ENCODE data around the gene SELENBP1. TPM values are rescaled to one million over a fixed set of nuclear protein-coding genes. Genes with fewer than 3 reads are reported as not detected.

SELENBP1 gene
- total RNA-seq, 2 donors from 2014 or later: 41.7 to 43.6 TPM

- H3K27ac ChIP-seq: peak overlapping the region; percentile 89 to 91
- no peaks in the 10 kb centered on the region for H3K27me3 ChIP-seq
- H3K4me3 ChIP-seq: peak overlapping the region; percentile 63 to 73
- H3K36me3 ChIP-seq: peaks cover 25% of the 10 kb centered on the region
- DNase-seq (ENCODE audit: low spot score): no peak
- H3K9me3 ChIP-seq: no peaks in the 10 kb centered on the region
- TF ChIP-seq CTCF (IDR thresholded peaks at IDR 0.05): no peak
- peaks cover 0 to 17% of the 10 kb centered on the region in 2 donors for H3K4me1 ChIP-seq
Observed at GRCh38 chr1:151347523-151348246, 24.8 kb downstream of the SELENBP1 start.

DNA sequence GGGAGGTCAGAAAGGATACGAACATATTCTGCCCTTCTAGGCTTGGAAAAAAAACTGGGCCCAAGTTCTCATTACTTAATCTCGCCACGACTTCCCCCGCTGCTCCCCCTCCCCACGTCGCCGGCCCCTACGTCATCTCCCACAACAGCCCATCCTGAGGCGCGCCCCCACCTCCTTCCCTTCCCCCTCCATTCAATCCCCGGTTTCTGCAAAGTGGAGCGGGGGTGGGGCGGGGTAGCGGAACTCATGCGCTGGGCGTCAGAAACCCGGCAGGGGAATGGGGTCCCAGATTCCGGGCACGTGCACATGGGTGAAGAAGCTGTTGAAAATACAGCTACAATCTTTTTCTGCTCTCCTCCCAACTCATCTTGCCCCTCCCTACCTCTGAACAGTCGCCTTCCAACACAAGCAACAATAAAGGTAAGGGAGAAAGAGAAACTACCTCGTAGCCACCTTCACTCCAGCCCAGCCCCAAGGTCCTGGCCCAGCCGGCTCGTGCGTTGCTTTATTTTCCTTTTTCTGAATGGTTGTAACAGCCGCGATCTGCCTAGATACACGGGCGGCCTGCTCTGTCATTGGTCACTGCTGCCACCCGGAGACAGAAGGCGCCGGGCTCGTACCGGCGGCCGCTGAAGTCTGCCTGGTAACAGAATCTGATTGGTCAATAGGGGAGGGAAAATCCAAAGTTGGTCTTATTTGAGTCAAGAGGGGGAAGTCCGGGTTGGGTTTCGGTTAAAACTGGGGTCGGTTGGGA is 25.6 kb downstream of the SELENBP1 start, which contains the start of gene RFX5:
Gene RFX5 (minus strand): TSS at position 484 of the 754 bp plus-strand sequence. CDS start 932 bp downstream, outside the sequence.
- H3K27me3 ChIP-seq: no peaks in the 10 kb centered on the region
- H3K27ac ChIP-seq: peak within 1 kb of the TSS; percentile 89 to 91
- H3K4me1 ChIP-seq: peaks cover 0 to 17% of the 10 kb centered on the region in 2 donors
- TF ChIP-seq CTCF (IDR thresholded peaks at IDR 0.05): no peak
- peaks cover 30% of the 10 kb centered on the region for H3K36me3 ChIP-seq
- no peaks in the 10 kb centered on the region for H3K9me3 ChIP-seq
- peak within 1 kb of the TSS; percentile 63 to 73 for H3K4me3 ChIP-seq
- peak; percentile 98 for DNase-seq (ENCODE audit: low spot score)

DNA sequence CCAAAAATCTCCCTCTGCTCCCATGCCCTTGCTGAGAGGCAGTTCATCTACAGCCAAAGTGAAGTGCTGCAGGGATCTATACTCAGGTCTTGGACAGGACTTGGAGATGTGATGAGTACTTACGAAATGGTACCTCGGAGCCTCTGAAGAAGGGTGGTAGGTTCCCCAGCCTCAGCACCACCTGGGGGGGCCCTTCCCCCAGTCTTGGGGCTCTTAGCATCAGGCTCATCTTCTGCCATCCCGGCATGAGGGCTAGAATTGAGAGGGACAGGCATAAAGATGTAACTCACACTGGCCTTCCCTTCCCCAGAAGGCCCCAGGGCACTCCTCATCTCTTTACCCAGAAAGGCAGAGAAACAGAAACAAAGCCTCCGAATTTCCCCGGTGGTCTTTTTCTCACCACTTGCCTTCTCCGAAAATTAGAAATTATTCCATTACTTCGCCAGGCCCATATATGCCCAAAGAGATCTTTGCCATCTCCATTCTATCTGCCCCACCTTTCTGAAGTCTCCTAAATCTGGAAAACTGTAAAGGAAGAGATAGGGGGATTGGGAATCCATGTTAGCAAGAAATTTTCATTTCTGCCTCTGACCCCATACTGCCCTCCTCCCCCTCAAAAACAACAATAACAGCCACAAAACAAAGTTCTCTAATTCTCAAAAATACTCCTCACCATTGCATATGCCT is 26.3 kb downstream of the SELENBP1 start:
- no peak for TF ChIP-seq CTCF (IDR thresholded peaks at IDR 0.05)
- no peaks in the 10 kb centered on the region for H3K9me3 ChIP-seq
- H3K36me3 ChIP-seq: peaks cover 34% of the 10 kb centered on the region
- H3K4me1 ChIP-seq: peaks cover 0 to 17% of the 10 kb centered on the region in 2 donors
- no peaks in the 10 kb centered on the region for H3K27me3 ChIP-seq
- H3K27ac ChIP-seq: peak overlapping the region; percentile 89 to 91
- H3K4me3 ChIP-seq: peak overlapping the region; percentile 63 to 73
- DNase-seq (ENCODE audit: low spot score): no peak

DNA sequence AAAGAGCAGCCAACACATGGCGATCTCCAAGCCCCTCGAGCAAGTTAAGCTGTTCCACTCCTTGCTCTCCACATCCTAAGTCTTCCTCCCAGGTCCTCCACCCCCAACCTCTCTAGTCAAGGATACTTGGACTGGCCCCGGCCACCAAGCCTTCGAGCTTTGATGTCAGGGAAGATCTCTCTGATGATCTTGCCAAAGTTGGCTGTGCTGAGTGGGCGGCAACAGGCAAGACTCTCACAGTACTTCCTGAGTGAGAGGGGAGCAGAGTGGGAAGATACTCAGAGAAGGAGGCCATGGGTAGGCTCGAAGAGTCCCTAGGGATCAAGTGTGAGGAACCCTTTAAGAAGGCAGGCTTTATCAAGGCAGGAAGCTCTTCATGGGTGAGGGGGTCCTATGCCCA is 28.2 kb downstream of the SELENBP1 start:
- no peak for DNase-seq (ENCODE audit: low spot score)
- peaks cover 34% of the 10 kb centered on the region for H3K36me3 ChIP-seq
- no peak for TF ChIP-seq CTCF (IDR thresholded peaks at IDR 0.05)
- no peak overlapping the region for H3K4me3 ChIP-seq
- no peak overlapping the region for H3K27ac ChIP-seq
- H3K27me3 ChIP-seq: no peaks in the 10 kb centered on the region
- peaks cover 0 to 22% of the 10 kb centered on the region in 2 donors for H3K4me1 ChIP-seq
- H3K9me3 ChIP-seq: no peaks in the 10 kb centered on the region

DNA sequence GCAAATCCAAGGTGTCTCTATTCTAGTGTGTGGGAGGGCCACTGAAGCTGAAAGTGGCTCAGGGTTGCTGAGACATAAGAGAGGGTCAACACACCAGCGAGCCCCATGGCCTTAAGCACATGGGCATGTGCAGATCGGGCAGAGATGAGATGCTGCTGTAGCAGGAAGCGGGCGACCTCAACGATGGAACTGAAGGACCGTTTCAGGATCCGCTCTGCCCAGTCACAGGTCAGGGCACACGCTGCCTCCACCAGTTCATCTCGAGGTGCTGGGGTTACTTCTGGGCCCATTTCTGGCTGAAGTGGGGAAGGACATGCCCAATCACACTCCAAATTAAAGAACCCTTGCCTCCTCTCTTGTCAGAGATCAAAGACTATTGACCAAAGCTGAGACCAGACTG is 28.9 kb downstream of the SELENBP1 start:
- peaks cover 34% of the 10 kb centered on the region for H3K36me3 ChIP-seq
- H3K4me1 ChIP-seq: peaks cover 0 to 22% of the 10 kb centered on the region in 2 donors
- no peak for TF ChIP-seq CTCF (IDR thresholded peaks at IDR 0.05)
- H3K27me3 ChIP-seq: no peaks in the 10 kb centered on the region
- no peak for DNase-seq (ENCODE audit: low spot score)
- no peak overlapping the region for H3K27ac ChIP-seq
- H3K9me3 ChIP-seq: no peaks in the 10 kb centered on the region
- no peak overlapping the region for H3K4me3 ChIP-seq
